Stimulated activated CD8-positive, alpha-beta memory T cell treated with anti-CD3 and anti-CD28 coated beads, Interleukin-4, amount 100 ng/mL, for 4 hours (primary cell): Measurements from ENCODE around the gene CTDP1.
"Not testable (repeated sequence)": the region's sequence is repeated elsewhere in the genome, so short reads cannot be mapped to it uniquely, and the experiment has no call there.

Experiments used
- DNase-seq, 2 donors: peaks; one replicate each; pipeline ENCODE4 v3.0.0-alpha.2; 2020; ENCODE audit warnings: low read depth in 2 of 2, low spot score in 1 of 2

CTDP1 gene

GRCh38 chr18:79738581-79739439 lies 59.2 kb downstream of the CTDP1 start:
- DNase-seq: no peak

- no peak for DNase-seq
These were observed 59.8 kb downstream of the CTDP1 start for GRCh38 chr18:79739440-79739778.

- DNase-seq: not testable (repeated sequence)
These were observed 60.4 kb downstream of the CTDP1 start for GRCh38 chr18:79740047-79740446.

GRCh38 chr18:79740521-79741361 lies 61.1 kb downstream of the CTDP1 start:
- DNase-seq: no peak

GRCh38 chr18:79741362-79741700 lies 61.7 kb downstream of the CTDP1 start:
- no peak for DNase-seq

- no peak for DNase-seq
These were observed 62.5 kb downstream of the CTDP1 start for GRCh38 chr18:79742076-79742475.

GRCh38 chr18:79744625-79745024 lies 65.0 kb downstream of the CTDP1 start:
- DNase-seq: no peak

GRCh38 chr18:79746730-79747129 lies 67.1 kb downstream of the CTDP1 start:
- DNase-seq: no peak

GRCh38 chr18:79747156-79747845 lies 67.7 kb downstream of the CTDP1 start:
- no peak for DNase-seq

- no peak for DNase-seq
These were observed 68.9 kb downstream of the CTDP1 start for GRCh38 chr18:79748321-79749180.

- DNase-seq: no peak
These were observed 69.9 kb downstream of the CTDP1 start for GRCh38 chr18:79749251-79750191.

GRCh38 chr18:79750980-79751571 lies 71.5 kb downstream of the CTDP1 start:
- no peak for DNase-seq

GRCh38 chr18:79751918-79752578 lies 72.4 kb downstream of the CTDP1 start:
- DNase-seq: not testable (repeated sequence)

- DNase-seq: not testable (repeated sequence)
These were observed 73.3 kb downstream of the CTDP1 start for GRCh38 chr18:79752946-79753345.

- no peak for DNase-seq
These were observed 73.8 kb downstream of the CTDP1 start for GRCh38 chr18:79753391-79753851.

GRCh38 chr18:79754022-79754761 lies 74.6 kb downstream of the CTDP1 start:
- no peak for DNase-seq

GRCh38 chr18:79754831-79755351 lies 75.3 kb downstream of the CTDP1 start:
- no peak for DNase-seq
